GM18861 (cell line): ENCODE data around the gene FSD1.
"Not testable (repeated sequence)": the region's sequence is repeated elsewhere in the genome, so short reads cannot be mapped to it uniquely, and the experiment has no call there.

Source experiments
- ATAC-seq: cut with Tn5 transposase; IDR thresholded peaks from one replicate; pipeline ENCODE4 v1.9.1; 2021; ENCODE audit not compliant: unreplicated experiment

The FSD1 gene

GRCh38 chr19:4313847-4314490 is 9.6 kb downstream of the FSD1 start:
- no peak for ATAC-seq

DNA sequence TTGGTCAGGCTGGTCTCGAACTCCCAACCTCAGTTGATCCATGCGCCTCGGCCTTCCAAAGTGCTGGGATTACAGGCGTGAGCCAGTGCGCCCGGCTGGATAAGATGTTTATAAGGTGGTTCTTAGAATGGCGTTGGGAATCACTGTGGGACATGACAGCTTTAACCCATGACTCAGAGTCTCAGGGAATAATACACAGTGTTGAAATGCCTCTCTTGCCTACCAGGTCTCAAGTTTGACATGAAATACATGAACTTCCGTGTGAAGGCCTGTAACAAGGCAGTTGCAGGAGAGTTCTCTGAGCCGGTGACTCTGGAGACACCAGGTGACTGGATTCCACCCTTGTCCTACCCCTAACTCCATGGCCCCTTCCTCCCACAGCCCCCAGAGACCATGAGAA is 12.6 kb downstream of the FSD1 start:
- no peak for ATAC-seq

DNA sequence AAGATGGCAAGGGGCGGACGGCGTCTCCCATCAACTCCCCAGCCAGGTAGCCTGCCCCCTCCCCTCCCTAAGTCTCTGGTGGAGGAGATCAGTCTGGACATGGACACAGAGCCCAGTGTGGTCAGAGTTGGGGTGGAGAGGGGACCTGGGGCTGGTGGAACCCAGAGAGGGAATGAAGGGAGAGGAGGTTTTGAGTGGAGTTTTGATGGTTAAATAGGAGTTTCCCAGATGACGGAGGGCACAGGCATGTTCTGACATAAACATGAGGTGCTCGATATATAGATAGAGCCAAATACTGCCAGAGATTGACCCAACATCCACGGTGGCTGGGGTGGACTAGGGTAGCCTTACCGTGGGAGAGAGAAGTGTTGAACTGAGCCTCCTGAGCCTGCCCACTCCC is 14.1 kb downstream of the FSD1 start:
- no peak for ATAC-seq

DNA sequence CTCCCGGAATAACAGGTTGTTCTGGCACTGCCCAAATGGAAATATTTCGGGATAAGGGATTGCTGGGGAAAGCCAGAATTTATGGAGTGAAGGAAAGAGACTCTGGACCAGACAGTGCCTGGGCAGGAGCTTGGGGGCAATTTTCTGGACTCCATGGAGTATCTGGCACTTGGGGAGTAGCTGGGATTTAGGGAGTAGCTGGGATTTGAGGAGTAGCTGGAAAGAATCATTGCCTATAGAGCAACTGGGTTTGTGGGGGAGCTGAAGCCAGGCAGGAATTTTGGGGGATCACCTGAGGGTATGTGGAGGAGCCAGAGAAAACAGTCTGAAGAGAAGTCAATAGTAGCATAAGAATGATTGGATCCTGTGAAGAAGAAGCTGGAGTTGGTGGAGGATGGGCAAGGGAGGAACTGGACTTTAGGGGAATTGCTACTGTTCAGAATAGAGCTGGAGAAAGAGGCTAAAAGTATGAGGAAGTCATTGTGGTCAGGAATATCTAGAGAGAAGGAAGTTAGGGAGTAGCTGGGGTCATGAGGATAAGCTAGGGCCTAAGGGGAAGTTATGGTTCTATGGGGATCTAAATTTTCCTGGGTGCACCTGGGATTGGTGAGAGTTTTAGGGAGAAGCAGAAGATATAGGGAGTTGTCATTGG is 14.8 kb downstream of the FSD1 start:
- no peak for ATAC-seq

- no peak for ATAC-seq
Observed at GRCh38 chr19:4320419-4320818, 16.0 kb downstream of the FSD1 start.

DNA sequence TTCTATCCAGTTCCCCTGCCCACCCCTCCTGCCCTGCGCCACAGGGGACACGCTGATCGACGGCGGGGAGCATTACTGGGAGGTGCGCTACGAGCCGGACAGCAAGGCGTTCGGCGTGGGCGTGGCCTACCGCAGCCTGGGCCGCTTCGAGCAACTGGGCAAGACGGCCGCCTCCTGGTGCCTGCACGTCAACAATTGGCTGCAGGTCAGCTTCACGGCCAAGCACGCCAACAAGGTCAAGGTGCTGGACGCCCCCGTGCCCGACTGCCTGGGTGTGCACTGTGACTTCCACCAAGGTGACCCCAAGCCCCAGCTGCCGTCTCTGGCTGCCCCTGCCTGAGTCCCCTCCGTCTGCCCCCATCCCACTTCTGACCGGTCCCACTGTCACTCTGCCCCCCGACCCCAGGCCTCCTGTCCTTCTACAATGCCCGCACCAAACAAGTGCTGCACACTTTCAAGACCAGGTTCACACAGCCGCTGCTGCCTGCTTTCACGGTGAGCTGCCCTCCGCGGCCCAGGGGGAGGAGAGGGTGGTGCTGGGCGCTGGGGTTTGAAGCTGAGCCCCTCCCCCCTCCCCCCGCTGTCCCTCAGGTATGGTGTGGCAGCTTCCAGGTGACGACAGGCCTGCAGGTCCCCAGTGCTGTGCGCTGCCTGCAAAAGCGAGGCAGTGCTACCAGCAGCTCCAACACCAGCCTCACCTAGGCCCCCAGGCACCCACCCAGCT is 18.7 kb downstream of the FSD1 start:
- no peak for ATAC-seq

- no peak for ATAC-seq
Observed at GRCh38 chr19:4323692-4324091, 19.3 kb downstream of the FSD1 start.

GRCh38 chr19:4324228-4324627 is 19.8 kb downstream of the FSD1 start:
- no peak for ATAC-seq

DNA sequence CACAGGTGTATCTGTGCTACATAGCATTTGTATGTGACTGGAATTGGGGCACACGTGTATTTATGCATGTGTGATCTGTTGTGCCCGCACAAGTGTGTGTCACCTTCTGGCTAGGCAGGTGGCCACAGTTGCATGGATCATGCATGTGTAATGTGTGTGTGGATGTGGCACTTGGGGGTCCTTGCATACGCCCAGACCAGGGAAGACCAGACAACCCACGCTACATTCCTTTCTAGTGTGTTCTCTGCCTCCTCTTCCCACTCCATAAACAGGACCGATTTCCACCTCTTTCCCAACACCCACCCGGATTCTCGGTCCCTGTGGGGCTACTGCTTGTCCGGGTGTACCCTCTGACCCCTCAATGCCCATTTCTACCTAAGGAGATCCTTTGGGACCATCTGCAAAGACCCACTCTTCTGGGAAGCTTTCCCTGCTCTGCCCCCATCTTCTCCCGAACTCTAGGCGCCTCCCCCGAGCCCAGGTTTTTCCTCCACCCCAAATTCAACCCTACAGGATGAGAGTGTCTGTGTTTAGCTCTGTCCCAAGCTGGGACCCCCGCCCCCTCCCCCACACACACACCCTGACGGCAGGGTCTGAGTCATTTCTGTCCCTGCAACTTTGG is 21.9 kb downstream of the FSD1 start:
- ATAC-seq: no peak

DNA sequence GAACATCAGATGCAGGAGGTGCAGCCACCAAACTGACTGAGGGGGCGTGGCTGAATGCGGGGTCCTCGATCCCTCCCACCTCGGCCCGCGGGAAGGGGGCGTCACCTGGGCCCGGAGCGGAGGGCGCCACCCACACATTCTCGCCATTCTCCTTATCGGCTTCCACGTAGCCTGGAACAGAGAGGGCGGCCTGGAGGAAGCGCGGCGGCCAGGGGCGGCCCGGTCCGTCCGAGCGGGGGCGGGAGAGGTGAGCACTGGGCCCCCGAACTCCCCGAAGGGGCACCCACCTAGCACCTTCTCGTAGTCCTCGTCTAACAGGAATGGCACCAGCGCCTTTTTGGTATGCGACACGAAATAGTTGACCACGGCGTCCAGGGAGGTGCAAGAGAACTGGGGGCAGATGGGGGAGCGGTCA is 22.4 kb downstream of the FSD1 start:
- ATAC-seq: no peak

- ATAC-seq: no peak
Observed at GRCh38 chr19:4327252-4327876, 23.0 kb downstream of the FSD1 start.

GRCh38 chr19:4327877-4328242 is 23.5 kb downstream of the FSD1 start:
- ATAC-seq: no peak

DNA sequence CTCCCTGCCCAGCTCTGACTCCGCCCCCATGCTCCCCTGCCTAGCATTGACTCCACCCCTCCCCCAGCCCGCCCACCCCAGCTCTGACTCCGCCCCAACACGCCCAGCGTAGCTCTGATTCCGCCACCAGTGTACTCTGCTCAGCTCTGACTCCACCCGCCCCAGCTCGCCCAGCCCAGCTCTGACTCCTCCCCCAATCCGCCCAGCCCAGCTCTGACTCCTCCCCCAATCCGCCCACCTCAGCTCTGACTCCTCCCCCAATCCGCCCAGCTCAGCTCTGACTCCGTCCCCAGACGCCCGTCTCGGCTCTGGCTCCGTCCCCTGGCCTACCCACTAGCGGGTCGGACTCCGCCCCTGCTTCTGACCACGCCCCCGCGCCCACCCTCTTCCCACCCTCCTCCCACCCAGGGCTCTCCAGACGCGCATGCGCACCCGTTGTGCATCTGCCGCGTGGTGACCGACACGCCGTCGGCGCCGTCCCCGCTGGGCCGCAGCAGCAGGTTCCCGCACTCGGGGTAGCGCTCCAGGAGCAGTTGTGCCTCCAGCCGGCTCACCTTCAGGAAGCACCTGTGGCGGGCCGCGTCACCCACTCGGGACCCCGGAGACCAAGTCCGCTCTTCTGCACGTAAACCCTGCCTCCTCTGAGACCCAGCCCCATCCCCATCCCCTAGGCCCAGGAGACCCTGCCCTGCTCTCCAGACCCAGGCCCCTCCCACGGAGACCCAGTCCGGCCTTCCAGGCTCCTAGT is 24.0 kb downstream of the FSD1 start:
- peak; percentile 60 for ATAC-seq

- ATAC-seq: not testable (repeated sequence)
Observed at GRCh38 chr19:4328991-4329681, 24.7 kb downstream of the FSD1 start.

GRCh38 chr19:4329858-4330257 is 25.5 kb downstream of the FSD1 start:
- no peak for ATAC-seq

DNA sequence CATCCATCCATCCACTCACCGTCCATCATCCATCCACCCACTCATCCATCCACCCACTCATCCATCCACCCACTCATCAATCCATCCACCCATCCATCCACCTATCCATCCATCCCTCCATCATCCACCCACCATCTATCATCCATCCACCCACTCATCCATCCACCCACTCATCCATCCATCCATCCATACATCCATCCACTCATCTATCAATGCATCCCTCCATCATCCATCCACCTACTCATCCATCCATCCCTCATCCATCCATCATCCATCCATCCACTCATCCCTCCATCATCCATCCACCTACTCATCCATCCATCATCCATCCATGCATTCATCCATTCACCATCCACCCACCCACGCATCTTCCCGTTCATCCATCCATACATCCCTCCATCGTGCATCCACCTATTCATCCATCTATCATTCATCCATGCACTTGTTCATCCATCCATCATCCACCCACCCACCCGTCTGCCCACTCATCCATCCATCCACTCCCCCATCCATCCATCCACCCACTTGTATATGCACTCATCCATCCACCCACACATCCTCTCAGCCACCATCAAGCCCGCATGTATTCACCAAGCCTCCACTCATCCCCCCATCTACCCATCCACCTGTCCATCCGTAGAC is 30.7 kb downstream of the FSD1 start:
- ATAC-seq: no peak

DNA sequence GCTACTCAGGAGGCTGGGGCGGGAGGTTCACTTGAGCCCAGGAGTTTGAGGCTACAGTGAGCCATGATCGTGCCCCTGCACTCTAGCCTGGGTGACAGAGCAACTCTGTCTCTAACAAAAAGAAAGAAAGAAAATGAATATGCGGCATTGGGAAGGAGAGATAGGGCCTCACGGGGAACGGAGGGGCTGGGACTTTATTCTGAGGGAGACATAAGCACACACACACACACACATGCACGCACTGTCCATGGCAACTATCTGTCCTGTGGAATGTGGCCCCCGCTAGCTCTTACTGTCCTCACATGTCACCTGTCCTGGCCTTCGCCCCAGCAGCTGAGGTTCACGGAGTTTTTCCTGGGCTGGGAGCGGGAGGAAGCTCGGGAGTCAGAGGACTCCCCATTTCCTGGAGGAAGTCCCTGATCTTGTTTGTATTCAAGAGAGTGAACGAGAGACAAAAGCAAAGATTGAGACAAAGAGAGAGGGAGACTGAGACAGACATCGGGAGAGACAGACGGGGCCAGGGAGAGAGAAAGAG is 33.6 kb downstream of the FSD1 start:
- ATAC-seq: no peak

DNA sequence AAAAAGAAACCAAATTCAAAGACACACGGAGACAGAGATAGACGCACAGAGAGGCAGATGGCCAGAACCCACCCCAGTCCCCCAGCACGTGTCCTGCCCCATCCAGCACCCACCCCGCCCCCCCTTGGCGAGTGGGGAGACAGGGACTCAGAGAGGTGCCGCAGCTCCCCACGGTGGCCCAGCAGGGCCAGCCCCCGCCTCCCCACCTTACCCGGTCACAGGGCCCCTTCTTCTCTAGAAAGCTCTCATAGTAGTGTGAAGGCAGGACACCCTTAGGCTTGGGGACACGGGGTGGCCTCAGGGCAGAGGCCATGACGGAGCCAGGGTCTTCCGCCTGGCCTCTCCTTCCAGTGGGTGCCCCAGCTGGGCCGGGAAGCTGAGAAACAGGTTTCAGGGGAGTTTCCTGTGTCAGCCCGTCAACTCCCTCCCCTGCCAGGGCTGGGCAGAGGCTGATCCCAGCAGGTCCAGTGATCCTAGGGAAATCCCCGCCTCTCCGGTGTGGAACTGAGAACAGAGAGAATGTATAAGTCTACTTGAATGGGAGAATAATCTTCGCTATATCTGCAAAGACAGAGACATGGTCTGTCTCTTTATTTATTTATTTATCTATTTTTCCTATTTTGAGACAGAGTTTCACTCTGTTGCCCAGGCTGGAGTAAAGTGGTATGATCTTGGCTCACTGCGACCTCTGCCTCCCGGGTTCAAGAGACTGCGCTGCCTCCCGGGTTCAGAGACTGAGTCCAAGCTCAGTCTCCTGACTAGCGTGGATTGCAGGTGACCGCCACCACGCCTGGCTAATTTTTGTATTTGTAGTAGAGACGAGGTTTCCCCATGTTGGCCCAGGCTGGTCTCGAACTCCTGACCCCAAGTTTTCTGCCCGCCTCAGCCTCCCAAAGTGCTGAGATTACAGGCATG is 34.3 kb downstream of the FSD1 start, which contains the start of gene STAP2:
TSS of gene STAP2 (minus strand) at position 387 of the 915 bp plus-strand sequence. CDS start at position 313, 74 bp downstream.
- ATAC-seq: no peak
